Measurements from ENCODE around the gene ERAS. TPM values are rescaled to one million over a fixed set of nuclear protein-coding genes. Genes with fewer than 3 reads are reported as not detected.

Gene ERAS
- polyA plus RNA-seq, 4 donors: 0.07 to 0.09 TPM; not detected in 2

- 77 to 94% (median 90%) methylated on average over 7 of the region's 7 CpGs for WGBS, 3 donors
- Histone ChIP-seq H3K27ac (ENCODE audit: low read depth in 1 of 3, low read length in 2 of 3) (no peak overlapping the region), H3K9me3 (ENCODE audit: control insufficient read depth in 2 of 2, insufficient read depth in 1 of 2, low read depth in 1 of 2, low read length in 1 of 2) (no peaks in the 10 kb centered on the region), H3K4me1 (ENCODE audit: control insufficient read depth in 3 of 3, insufficient read depth in 2 of 3, low read depth in 1 of 3, low read length in 2 of 3) (peaks cover 0 to 17% (median 0%) of the 10 kb centered on the region in 3 donors), H3K36me3 (ENCODE audit: control insufficient read depth in 3 of 3, insufficient read depth in 2 of 3, low read depth in 1 of 3, low read length in 3 of 3) (no peaks in the 10 kb centered on the region), H3K4me3 (ENCODE audit: low read depth in 1 of 3, low read length in 3 of 3) (no peak overlapping the region), H3K27me3 (ENCODE audit: control insufficient read depth in 3 of 3, insufficient read depth in 3 of 3, low read length in 3 of 3) (no peaks in the 10 kb centered on the region)
- no peak for DNase-seq
- FAIRE-seq: no peak
Measured at GRCh38 chrX:48792219-48792618, 34.1 kb upstream of the ERAS start.

GRCh38 chrX:48793935-48794334, 32.4 kb upstream of the ERAS start:
- Histone ChIP-seq H3K27ac (ENCODE audit: low read depth in 1 of 3, low read length in 2 of 3) (peak overlapping the region in 1 of 3 donors; percentile 72), H3K4me3 (ENCODE audit: low read depth in 1 of 3, low read length in 3 of 3) (no peak overlapping the region), H3K27me3 (ENCODE audit: control insufficient read depth in 3 of 3, insufficient read depth in 3 of 3, low read length in 3 of 3) (no peaks in the 10 kb centered on the region), H3K36me3 (ENCODE audit: control insufficient read depth in 3 of 3, insufficient read depth in 2 of 3, low read depth in 1 of 3, low read length in 3 of 3) (no peaks in the 10 kb centered on the region), H3K9me3 (ENCODE audit: control insufficient read depth in 2 of 2, insufficient read depth in 1 of 2, low read depth in 1 of 2, low read length in 1 of 2) (no peaks in the 10 kb centered on the region), H3K4me1 (ENCODE audit: control insufficient read depth in 3 of 3, insufficient read depth in 2 of 3, low read depth in 1 of 3, low read length in 2 of 3) (peaks cover 0 to 17% (median 0%) of the 10 kb centered on the region in 3 donors)
- DNase-seq (no peak), FAIRE-seq (no peak)
- WGBS, 3 donors: 87 to 92% (median 89%) methylated on average over 3 to 4 of the region's 4 CpGs

- peaks cover 0 to 17% (median 0%) of the 10 kb centered on the region in 3 donors for H3K4me1 ChIP-seq (ENCODE audit: control insufficient read depth in 3 of 3, insufficient read depth in 2 of 3, low read depth in 1 of 3, low read length in 2 of 3)
- H3K36me3 ChIP-seq (ENCODE audit: control insufficient read depth in 3 of 3, insufficient read depth in 2 of 3, low read depth in 1 of 3, low read length in 3 of 3): no peaks in the 10 kb centered on the region
- no peaks in the 10 kb centered on the region for H3K27me3 ChIP-seq (ENCODE audit: control insufficient read depth in 3 of 3, insufficient read depth in 3 of 3, low read length in 3 of 3)
- 83 to 89% (median 85%) methylated on average over 12 of the region's 12 CpGs for WGBS, 3 donors
- peak in 1 of 2 donors; percentile 54 for DNase-seq
- peak overlapping the region in 1 of 3 donors; percentile 87 for H3K27ac ChIP-seq (ENCODE audit: low read depth in 1 of 3, low read length in 2 of 3)
- no peak overlapping the region for H3K4me3 ChIP-seq (ENCODE audit: low read depth in 1 of 3, low read length in 3 of 3)
- H3K9me3 ChIP-seq (ENCODE audit: control insufficient read depth in 2 of 2, insufficient read depth in 1 of 2, low read depth in 1 of 2, low read length in 1 of 2): no peaks in the 10 kb centered on the region
- no peak for FAIRE-seq
Measured at GRCh38 chrX:48794340-48794910, 31.9 kb upstream of the ERAS start.

- Histone ChIP-seq H3K4me3 (ENCODE audit: low read depth in 1 of 3, low read length in 3 of 3) (no peak overlapping the region), H3K27ac (ENCODE audit: low read depth in 1 of 3, low read length in 2 of 3) (peak overlapping the region in 1 of 3 donors; percentile 87), H3K36me3 (ENCODE audit: control insufficient read depth in 3 of 3, insufficient read depth in 2 of 3, low read depth in 1 of 3, low read length in 3 of 3) (no peaks in the 10 kb centered on the region), H3K9me3 (ENCODE audit: control insufficient read depth in 2 of 2, insufficient read depth in 1 of 2, low read depth in 1 of 2, low read length in 1 of 2) (no peaks in the 10 kb centered on the region), H3K27me3 (ENCODE audit: control insufficient read depth in 3 of 3, insufficient read depth in 3 of 3, low read length in 3 of 3) (no peaks in the 10 kb centered on the region), H3K4me1 (ENCODE audit: control insufficient read depth in 3 of 3, insufficient read depth in 2 of 3, low read depth in 1 of 3, low read length in 2 of 3) (peaks cover 0 to 17% (median 0%) of the 10 kb centered on the region in 3 donors)
- WGBS, 3 donors: 56 to 63% (median 59%) methylated on average over 6 to 8 of the region's 8 CpGs
- FAIRE-seq (no peak), DNase-seq (peak in 1 of 2 donors; percentile 57)
Measured at GRCh38 chrX:48794911-48795515, 31.3 kb upstream of the ERAS start.

GRCh38 chrX:48798318-48798717, 28.0 kb upstream of the ERAS start:
- no peak for DNase-seq
- WGBS, 3 donors: 75 to 82% (median 79%) methylated on average over 2 of the region's 2 CpGs
- no peak for FAIRE-seq

GRCh38 chrX:48800574-48801279, 25.6 kb upstream of the ERAS start:
- WGBS, 3 donors: 25 to 59% (median 40%) methylated on average over 16 to 17 of the region's 17 CpGs
- no peak for FAIRE-seq

More at GRCh38 chrX:48798318-48798717, 28.0 kb upstream of the ERAS start:
- Histone ChIP-seq H3K4me3 (ENCODE audit: low read depth in 1 of 3, low read length in 3 of 3) (no peak overlapping the region), H3K4me1 (ENCODE audit: control insufficient read depth in 3 of 3, insufficient read depth in 2 of 3, low read depth in 1 of 3, low read length in 2 of 3) (peaks cover 0 to 25% (median 0%) of the 10 kb centered on the region in 3 donors), H3K9me3 (ENCODE audit: control insufficient read depth in 2 of 2, insufficient read depth in 1 of 2, low read depth in 1 of 2, low read length in 1 of 2) (no peaks in the 10 kb centered on the region), H3K27ac (ENCODE audit: low read depth in 1 of 3, low read length in 2 of 3) (no peak overlapping the region), H3K27me3 (ENCODE audit: control insufficient read depth in 3 of 3, insufficient read depth in 3 of 3, low read length in 3 of 3) (no peaks in the 10 kb centered on the region), H3K36me3 (ENCODE audit: control insufficient read depth in 3 of 3, insufficient read depth in 2 of 3, low read depth in 1 of 3, low read length in 3 of 3) (no peaks in the 10 kb centered on the region)

GRCh38 chrX:48801280-48802088, 24.8 kb upstream of the ERAS start, which contains the start of gene HDAC6:
Gene HDAC6 (plus strand): TSS chrX:48802067. CDS start chrX:48802693, 626 bp downstream.
- no peaks in the 10 kb centered on the region for H3K27me3 ChIP-seq (ENCODE audit: control insufficient read depth in 3 of 3, insufficient read depth in 3 of 3, low read length in 3 of 3)
- H3K36me3 ChIP-seq (ENCODE audit: control insufficient read depth in 3 of 3, insufficient read depth in 2 of 3, low read depth in 1 of 3, low read length in 3 of 3): peaks cover 0 to 16% (median 3%) of the 10 kb centered on the region in 3 donors
- H3K27ac ChIP-seq (ENCODE audit: low read depth in 1 of 3, low read length in 2 of 3): peak within 1 kb of the TSS; percentile 83 to 100 (median 100)
- peaks cover 0 to 10% (median 0%) of the 10 kb centered on the region in 3 donors for H3K4me1 ChIP-seq (ENCODE audit: control insufficient read depth in 3 of 3, insufficient read depth in 2 of 3, low read depth in 1 of 3, low read length in 2 of 3)
- H3K9me3 ChIP-seq (ENCODE audit: control insufficient read depth in 2 of 2, insufficient read depth in 1 of 2, low read depth in 1 of 2, low read length in 1 of 2): no peaks in the 10 kb centered on the region
- FAIRE-seq (no peak), DNase-seq (peak; percentile 98)
- peak within 1 kb of the TSS; percentile 51 to 84 (median 54) for H3K4me3 ChIP-seq (ENCODE audit: low read depth in 1 of 3, low read length in 3 of 3)
- 0 to 40% (median 14%) methylated on average over 55 to 89 of the region's 89 CpGs for WGBS, 3 donors

More at GRCh38 chrX:48800574-48801279, 25.6 kb upstream of the ERAS start:
- DNase-seq: peak in 1 of 2 donors; percentile 7
- H3K27me3 ChIP-seq (ENCODE audit: control insufficient read depth in 3 of 3, insufficient read depth in 3 of 3, low read length in 3 of 3): no peaks in the 10 kb centered on the region
- H3K4me1 ChIP-seq (ENCODE audit: control insufficient read depth in 3 of 3, insufficient read depth in 2 of 3, low read depth in 1 of 3, low read length in 2 of 3): peaks cover 0 to 12% (median 0%) of the 10 kb centered on the region in 3 donors
- H3K36me3 ChIP-seq (ENCODE audit: control insufficient read depth in 3 of 3, insufficient read depth in 2 of 3, low read depth in 1 of 3, low read length in 3 of 3): peaks cover 0 to 13% (median 3%) of the 10 kb centered on the region in 3 donors
- H3K4me3 ChIP-seq (ENCODE audit: low read depth in 1 of 3, low read length in 3 of 3): peak overlapping the region; percentile 51 to 84 (median 54)
- peak overlapping the region in 2 of 3 donors; percentile 97 to 99 for H3K27ac ChIP-seq (ENCODE audit: low read depth in 1 of 3, low read length in 2 of 3)
- H3K9me3 ChIP-seq (ENCODE audit: control insufficient read depth in 2 of 2, insufficient read depth in 1 of 2, low read depth in 1 of 2, low read length in 1 of 2): no peaks in the 10 kb centered on the region
